ENCODE data around the gene FXR1. TPM values are rescaled to one million over a fixed set of nuclear protein-coding genes. Genes with fewer than 3 reads are reported as not detected.

FXR1 gene
- total RNA-seq, 3 donors from 2014 or later, result 52.5 to 131 (median 65.2) TPM

GRCh38 chr3:180881065-180881801 lies 31.2 kb upstream of the FXR1 start:
- ATAC-seq, result no peak
- Histone ChIP-seq H3K9me3 (no peaks in the 10 kb centered on the region), H3K4me3 (no peak overlapping the region), H3K4me1 (ENCODE audit: low read depth) (no peaks in the 10 kb centered on the region), H3K36me3 (ENCODE audit: low read depth) (no peaks in the 10 kb centered on the region)
- no peak for DNase-seq
- intact Hi-C loops (cut with DNase I, micrococcal nuclease), result no loop called here
- no peak for TF ChIP-seq CTCF (IDR thresholded peaks at IDR 0.05)

- no peaks in the 10 kb centered on the region for H3K4me1 ChIP-seq (ENCODE audit: low read depth)
- DNase-seq, result no peak
- H3K4me3 ChIP-seq, result no peak overlapping the region
- ATAC-seq, result no peak
- H3K36me3 ChIP-seq (ENCODE audit: low read depth), result no peaks in the 10 kb centered on the region
- no peaks in the 10 kb centered on the region for H3K9me3 ChIP-seq
- TF ChIP-seq CTCF (IDR thresholded peaks at IDR 0.05), result no peak
- intact Hi-C loops (cut with DNase I, micrococcal nuclease), result no loop called here
Measured at GRCh38 chr3:180882115-180882514, 30.4 kb upstream of the FXR1 start.

- Histone ChIP-seq H3K4me3 (no peak overlapping the region), H3K9me3 (peaks cover 18% of the 10 kb centered on the region), H3K4me1 (ENCODE audit: low read depth) (no peaks in the 10 kb centered on the region), H3K36me3 (ENCODE audit: low read depth) (no peaks in the 10 kb centered on the region)
- DNase-seq, result no peak
- no peak for ATAC-seq
- intact Hi-C loops (cut with DNase I, micrococcal nuclease), result no loop called here
- TF ChIP-seq CTCF (IDR thresholded peaks at IDR 0.05), result no peak
Measured at GRCh38 chr3:180888992-180889560, 23.4 kb upstream of the FXR1 start.

- Histone ChIP-seq H3K4me3 (no peak overlapping the region), H3K9me3 (peaks cover 10% of the 10 kb centered on the region), H3K4me1 (ENCODE audit: low read depth) (no peaks in the 10 kb centered on the region), H3K36me3 (ENCODE audit: low read depth) (no peaks in the 10 kb centered on the region)
- intact Hi-C loops (cut with DNase I, micrococcal nuclease), result no loop called here
- DNase-seq, result no peak
- no peak for ATAC-seq
- no peak for TF ChIP-seq CTCF (IDR thresholded peaks at IDR 0.05)
Measured at GRCh38 chr3:180898572-180898971, 13.9 kb upstream of the FXR1 start.

GRCh38 chr3:180909369-180910127 lies 2.9 kb upstream of the FXR1 start:
- intact Hi-C loops (cut with DNase I, micrococcal nuclease), result no loop called here

More at GRCh38 chr3:180909369-180910127, 2.9 kb upstream of the FXR1 start:
- peaks cover 5% of the 10 kb centered on the region for H3K4me1 ChIP-seq (ENCODE audit: low read depth)
- H3K36me3 ChIP-seq (ENCODE audit: low read depth), result no peaks in the 10 kb centered on the region
- no peak overlapping the region for H3K4me3 ChIP-seq
- TF ChIP-seq CTCF (IDR thresholded peaks at IDR 0.05), result no peak
- no peak for DNase-seq
- no peak for ATAC-seq
- no peaks in the 10 kb centered on the region for H3K9me3 ChIP-seq
